ENCODE measurements around the gene LUZP1.
A peak's percentile ranks its signal among the peaks of the same experiment; 100 is the strongest.

DNA sequence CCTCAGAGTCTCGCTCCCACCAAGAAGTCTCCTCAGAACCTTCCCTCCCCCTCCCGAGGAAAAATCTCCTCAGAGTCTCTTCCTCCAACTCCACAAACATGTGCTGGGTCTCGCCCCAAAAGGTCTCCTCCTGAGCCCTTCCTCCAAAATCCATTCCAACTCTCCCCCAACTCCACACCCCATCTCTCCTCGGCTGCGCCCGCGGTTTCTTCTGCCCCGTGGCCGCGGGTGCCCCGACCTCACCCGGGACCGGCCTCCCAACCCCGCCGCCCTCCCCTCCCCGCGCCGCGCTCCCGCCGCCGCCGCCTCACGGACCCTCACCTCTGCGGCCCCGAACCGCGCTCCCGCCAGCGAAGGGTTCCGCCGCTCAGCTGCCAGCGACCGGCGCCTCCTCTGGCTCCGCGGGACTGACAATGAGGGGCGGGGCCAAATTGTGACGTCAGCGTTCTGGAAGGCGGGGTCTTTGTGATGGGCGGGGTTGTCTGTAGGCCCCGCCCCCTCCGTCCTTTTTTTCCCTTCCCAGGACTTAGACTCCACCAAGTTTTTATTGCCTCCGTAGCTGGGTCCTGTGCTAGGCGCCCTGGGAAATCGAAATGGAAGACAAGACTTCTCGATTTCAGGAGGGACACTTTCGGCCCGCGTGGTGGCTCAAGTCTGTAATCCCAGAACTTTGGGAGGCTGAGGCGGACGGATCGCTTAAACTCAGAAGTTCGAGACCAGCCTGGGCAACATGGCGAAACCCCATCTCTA, at the start of gene LUZP1:
- TF ChIP-seq, protein P1, sequence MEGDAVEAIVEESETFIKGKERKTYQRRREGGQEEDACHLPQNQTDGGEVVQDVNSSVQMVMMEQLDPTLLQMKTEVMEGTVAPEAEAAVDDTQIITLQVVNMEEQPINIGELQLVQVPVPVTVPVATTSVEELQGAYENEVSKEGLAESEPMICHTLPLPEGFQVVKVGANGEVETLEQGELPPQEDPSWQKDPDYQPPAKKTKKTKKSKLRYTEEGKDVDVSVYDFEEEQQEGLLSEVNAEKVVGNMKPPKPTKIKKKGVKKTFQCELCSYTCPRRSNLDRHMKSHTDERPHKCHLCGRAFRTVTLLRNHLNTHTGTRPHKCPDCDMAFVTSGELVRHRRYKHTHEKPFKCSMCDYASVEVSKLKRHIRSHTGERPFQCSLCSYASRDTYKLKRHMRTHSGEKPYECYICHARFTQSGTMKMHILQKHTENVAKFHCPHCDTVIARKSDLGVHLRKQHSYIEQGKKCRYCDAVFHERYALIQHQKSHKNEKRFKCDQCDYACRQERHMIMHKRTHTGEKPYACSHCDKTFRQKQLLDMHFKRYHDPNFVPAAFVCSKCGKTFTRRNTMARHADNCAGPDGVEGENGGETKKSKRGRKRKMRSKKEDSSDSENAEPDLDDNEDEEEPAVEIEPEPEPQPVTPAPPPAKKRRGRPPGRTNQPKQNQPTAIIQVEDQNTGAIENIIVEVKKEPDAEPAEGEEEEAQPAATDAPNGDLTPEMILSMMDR (IDR thresholded peaks at IDR 0.05) = no peak
- TF ChIP-seq EP300 (IDR thresholded peaks at IDR 0.05) (no peak), POLR2A (IDR thresholded peaks at IDR 0.05) (peak; percentile 96)

Data from ovary (tissue), 3 donors.